Measurements from ENCODE around the gene TRDMT1. TPM values are rescaled to one million over a fixed set of nuclear protein-coding genes. Genes with fewer than 3 reads are reported as not detected.

TRDMT1 gene
- total RNA-seq, 1 donor from 2014 or later, result 14.3 TPM

GRCh38 chr10:17247210-17247609 lies 45.7 kb upstream of the TRDMT1 start:
- Mint-ChIP-seq H3K27me3 (no peaks in the 10 kb centered on the region), H3K4me1 (ENCODE audit: low read depth) (no peaks in the 10 kb centered on the region), H3K36me3 (ENCODE audit: insufficient read depth) (peaks cover 2% of the 10 kb centered on the region), H3K4me3 (ENCODE audit: low read depth) (no peak overlapping the region), H3K9me3 (ENCODE audit: low read depth) (peaks cover 14% of the 10 kb centered on the region), H3K27ac (no peak overlapping the region)
- DNase-seq (ENCODE audit: low spot score, unreplicated experiment), result no peak
- TF ChIP-seq CTCF (IDR thresholded peaks at IDR 0.05; ENCODE audit: unreplicated experiment), result no peak

- TF ChIP-seq CTCF (IDR thresholded peaks at IDR 0.05; ENCODE audit: unreplicated experiment), result no peak
- no peak overlapping the region for H3K27ac Mint-ChIP-seq
- no peak for DNase-seq (ENCODE audit: low spot score, unreplicated experiment)
- H3K9me3 Mint-ChIP-seq (ENCODE audit: low read depth), result peaks cover 14% of the 10 kb centered on the region
- H3K4me1 Mint-ChIP-seq (ENCODE audit: low read depth), result no peaks in the 10 kb centered on the region
- peaks cover 2% of the 10 kb centered on the region for H3K36me3 Mint-ChIP-seq (ENCODE audit: insufficient read depth)
- no peak overlapping the region for H3K4me3 Mint-ChIP-seq (ENCODE audit: low read depth)
- no peaks in the 10 kb centered on the region for H3K27me3 Mint-ChIP-seq
Measured at GRCh38 chr10:17244700-17245365, 43.4 kb upstream of the TRDMT1 start.

GRCh38 chr10:17241611-17242333 lies 40.3 kb upstream of the TRDMT1 start:
- Mint-ChIP-seq H3K27ac (no peak overlapping the region), H3K4me3 (ENCODE audit: low read depth) (no peak overlapping the region), H3K4me1 (ENCODE audit: low read depth) (no peaks in the 10 kb centered on the region), H3K27me3 (no peaks in the 10 kb centered on the region), H3K9me3 (ENCODE audit: low read depth) (peaks cover 7% of the 10 kb centered on the region), H3K36me3 (ENCODE audit: insufficient read depth) (peaks cover 2% of the 10 kb centered on the region)
- no peak for DNase-seq (ENCODE audit: low spot score, unreplicated experiment)
- TF ChIP-seq CTCF (IDR thresholded peaks at IDR 0.05; ENCODE audit: unreplicated experiment), result no peak

GRCh38 chr10:17240616-17241015 lies 39.1 kb upstream of the TRDMT1 start:
- H3K9me3 Mint-ChIP-seq (ENCODE audit: low read depth), result no peaks in the 10 kb centered on the region
- no peaks in the 10 kb centered on the region for H3K27me3 Mint-ChIP-seq
- TF ChIP-seq CTCF (IDR thresholded peaks at IDR 0.05; ENCODE audit: unreplicated experiment), result no peak
- no peaks in the 10 kb centered on the region for H3K4me1 Mint-ChIP-seq (ENCODE audit: low read depth)
- H3K4me3 Mint-ChIP-seq (ENCODE audit: low read depth), result no peak overlapping the region
- no peak overlapping the region for H3K27ac Mint-ChIP-seq
- peaks cover 3% of the 10 kb centered on the region for H3K36me3 Mint-ChIP-seq (ENCODE audit: insufficient read depth)
- DNase-seq (ENCODE audit: low spot score, unreplicated experiment), result no peak

GRCh38 chr10:17240096-17240495 lies 38.6 kb upstream of the TRDMT1 start:
- no peak for TF ChIP-seq CTCF (IDR thresholded peaks at IDR 0.05; ENCODE audit: unreplicated experiment)
- no peaks in the 10 kb centered on the region for H3K27me3 Mint-ChIP-seq
- H3K27ac Mint-ChIP-seq, result no peak overlapping the region
- H3K9me3 Mint-ChIP-seq (ENCODE audit: low read depth), result no peaks in the 10 kb centered on the region
- no peaks in the 10 kb centered on the region for H3K4me1 Mint-ChIP-seq (ENCODE audit: low read depth)
- no peak for DNase-seq (ENCODE audit: low spot score, unreplicated experiment)
- H3K4me3 Mint-ChIP-seq (ENCODE audit: low read depth), result no peak overlapping the region
- H3K36me3 Mint-ChIP-seq (ENCODE audit: insufficient read depth), result peaks cover 3% of the 10 kb centered on the region

All from progenitor cell of endocrine pancreas (in vitro differentiated cells).